TTC549 (cell line): ENCODE results near the gene OR1Q1.
"Not testable (repeated sequence)": the region's sequence is repeated elsewhere in the genome, so short reads cannot be mapped to it uniquely, and the experiment has no call there.

Experiments used
- FAIRE-seq: peaks from 2 replicates; lab custom pipeline; 2012; peaks lifted over from hg19 to GRCh38; lab: Jason Lieb, UNC

OR1Q1 gene

GRCh38 chr9:122614362-122614761, at the start of gene OR1Q1:
TSS of gene OR1Q1 (plus strand) at chr9:122614738. CDS start at chr9:122614738, 0 bp downstream.
- FAIRE-seq, result no peak

GRCh38 chr9:122567901-122568300, 46.6 kb upstream of the OR1Q1 start:
- FAIRE-seq, result no peak

GRCh38 chr9:122572456-122572855, 42.1 kb upstream of the OR1Q1 start:
- FAIRE-seq, result no peak

- FAIRE-seq, result no peak
Observed at GRCh38 chr9:122579874-122580273, 34.7 kb upstream of the OR1Q1 start.

- FAIRE-seq, result no peak
Observed at GRCh38 chr9:122580360-122580759, 34.2 kb upstream of the OR1Q1 start.

GRCh38 chr9:122583284-122583683, 31.3 kb upstream of the OR1Q1 start, which contains the start of gene OR1L8:
TSS of gene OR1L8 (minus strand) at chr9:122583384. CDS start at chr9:122568477, 14,907 bp downstream.
- not testable (repeated sequence) for FAIRE-seq

GRCh38 chr9:122605691-122606090, 8.8 kb upstream of the OR1Q1 start:
- FAIRE-seq, result no peak

- FAIRE-seq, result no peak
Observed at GRCh38 chr9:122606587-122606986, 8.0 kb upstream of the OR1Q1 start.

GRCh38 chr9:122609804-122610203, 4.7 kb upstream of the OR1Q1 start:
- no peak for FAIRE-seq

- no peak for FAIRE-seq
Observed at GRCh38 chr9:122619996-122620395, 5.5 kb downstream of the OR1Q1 start.

GRCh38 chr9:122642226-122642625, 27.7 kb downstream of the OR1Q1 start:
- no peak for FAIRE-seq

GRCh38 chr9:122656378-122656777, 41.8 kb downstream of the OR1Q1 start:
- FAIRE-seq, result no peak

GRCh38 chr9:122657527-122657926, 43.0 kb downstream of the OR1Q1 start, which contains the start of gene OR1B1:
TSS of gene OR1B1 (minus strand) at chr9:122657627.
- no peak for FAIRE-seq

- FAIRE-seq, result no peak
Observed at GRCh38 chr9:122661416-122661815, 46.9 kb downstream of the OR1Q1 start, which contains the start of gene OR1L1. TSS of gene OR1L1 (plus strand) at chr9:122661716. CDS start at chr9:122661716, 0 bp downstream.
